Ammon's horn (tissue), 1 donor: ENCODE results near the gene TENM4.
"Not testable (repeated sequence)": the region's sequence is repeated elsewhere in the genome, so short reads cannot be mapped to it uniquely, and the experiment has no call there.

Experiments used
- DNase-seq: peaks from one replicate; pipeline ENCODE4 v3.0.0-alpha.2; 2016; ENCODE audit warnings: low spot score

Gene TENM4

DNA sequence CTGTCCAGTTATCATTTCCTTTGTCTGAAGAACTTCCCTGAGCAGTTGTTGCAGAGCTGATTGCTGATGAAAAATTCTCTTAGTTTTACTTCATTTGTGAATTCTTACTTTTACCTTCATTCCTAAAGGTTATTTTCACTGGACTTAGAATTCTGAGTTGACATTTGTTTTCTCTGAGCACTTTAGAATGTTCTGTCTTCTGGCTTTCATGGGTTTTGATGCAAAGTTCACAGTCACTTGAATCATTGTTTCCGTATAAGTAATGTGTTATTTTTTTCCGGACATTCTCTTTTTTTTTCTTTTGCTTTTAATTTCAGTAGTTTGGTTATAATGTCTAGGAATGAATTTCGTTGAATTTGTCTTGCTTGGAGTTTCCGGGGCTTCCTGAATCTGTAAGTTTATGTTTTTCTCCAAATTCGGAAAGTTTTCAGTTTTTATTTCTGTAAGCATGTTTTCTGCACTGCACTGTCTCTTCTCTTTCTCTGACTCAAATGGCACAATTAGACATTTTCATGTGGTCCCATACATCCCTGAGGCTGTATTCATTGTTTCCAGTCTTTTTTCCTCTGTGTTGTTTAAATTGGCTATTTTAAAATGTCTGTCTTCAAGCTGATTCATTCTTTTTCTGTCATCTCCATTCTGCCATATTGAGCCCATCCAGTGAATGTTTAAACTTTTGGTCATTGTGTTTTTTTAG, 797.7 kb downstream of the TENM4 start:
- DNase-seq = no peak

DNA sequence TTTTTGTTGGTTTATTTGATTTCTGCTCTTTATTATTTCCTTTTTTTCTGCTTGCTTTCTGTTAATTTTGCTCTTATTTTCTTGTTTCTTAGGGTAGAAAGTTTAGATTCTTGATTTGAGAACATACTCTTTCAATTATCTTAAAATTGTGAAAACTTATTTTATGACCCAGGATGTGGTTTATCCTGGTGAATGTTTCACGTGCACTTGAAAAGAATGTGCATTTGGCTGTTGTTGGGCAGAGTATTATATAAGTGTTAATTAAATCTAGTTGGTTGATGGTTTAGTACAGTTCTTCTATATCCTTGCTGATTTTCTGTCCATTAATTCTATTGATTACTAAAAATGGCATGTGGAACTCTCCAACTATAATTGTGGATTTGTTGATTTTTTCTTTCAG, 799.3 kb downstream of the TENM4 start:
- no peak for DNase-seq

DNA sequence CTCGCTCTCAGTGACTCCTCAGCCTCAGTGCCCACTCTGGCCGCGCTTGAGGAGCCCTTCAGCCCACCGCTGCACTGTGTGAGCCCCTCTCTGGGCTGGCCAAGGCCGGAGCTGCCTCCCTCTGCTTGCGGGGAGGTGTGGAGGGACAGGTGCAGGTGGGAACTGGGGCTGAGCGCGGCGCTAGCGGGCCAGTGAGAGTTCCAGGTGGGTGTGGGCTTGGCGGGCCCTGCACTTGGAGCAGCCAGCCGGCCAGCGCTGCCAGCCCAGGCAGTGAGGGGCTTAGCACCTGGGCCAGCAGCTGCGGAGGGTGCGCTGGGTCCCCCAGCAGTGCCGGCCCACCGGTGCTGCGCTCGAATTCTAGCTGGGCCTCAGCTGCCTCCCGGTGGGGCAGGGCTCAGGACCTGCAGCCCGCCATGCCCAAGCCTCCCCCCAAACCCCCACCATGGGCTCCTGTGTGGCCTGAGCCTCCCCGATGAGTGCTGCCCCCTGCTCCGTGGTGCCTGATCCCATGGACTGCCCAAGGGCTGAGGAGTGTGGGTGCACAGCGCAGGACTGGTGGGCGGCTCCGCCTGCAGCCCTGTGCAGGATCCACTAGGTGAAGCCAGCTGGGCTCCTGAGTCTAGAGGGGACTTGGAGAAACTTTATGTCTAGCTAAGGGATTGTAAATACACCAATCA, 802.0 kb downstream of the TENM4 start:
- DNase-seq = no peak

DNA sequence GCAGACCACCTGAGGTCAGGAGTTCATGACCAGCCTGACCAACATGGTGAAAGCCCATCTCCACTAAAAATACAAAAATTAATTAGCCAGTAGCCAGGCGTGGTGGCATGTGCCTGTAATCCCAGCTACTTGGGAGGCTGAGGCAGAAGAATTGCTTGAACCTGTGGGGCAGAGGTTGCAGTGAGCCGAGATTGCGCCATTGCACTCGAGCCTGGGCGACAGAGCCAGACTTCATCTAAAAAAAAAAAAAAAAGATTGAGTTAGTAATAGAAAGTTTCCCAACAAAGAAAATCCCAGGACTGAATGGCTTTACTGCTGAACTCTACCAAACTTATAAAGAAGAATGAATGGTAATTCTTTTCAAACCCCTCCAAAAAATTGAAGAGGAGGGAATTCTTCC, 803.3 kb downstream of the TENM4 start:
- DNase-seq = not testable (repeated sequence)

DNA sequence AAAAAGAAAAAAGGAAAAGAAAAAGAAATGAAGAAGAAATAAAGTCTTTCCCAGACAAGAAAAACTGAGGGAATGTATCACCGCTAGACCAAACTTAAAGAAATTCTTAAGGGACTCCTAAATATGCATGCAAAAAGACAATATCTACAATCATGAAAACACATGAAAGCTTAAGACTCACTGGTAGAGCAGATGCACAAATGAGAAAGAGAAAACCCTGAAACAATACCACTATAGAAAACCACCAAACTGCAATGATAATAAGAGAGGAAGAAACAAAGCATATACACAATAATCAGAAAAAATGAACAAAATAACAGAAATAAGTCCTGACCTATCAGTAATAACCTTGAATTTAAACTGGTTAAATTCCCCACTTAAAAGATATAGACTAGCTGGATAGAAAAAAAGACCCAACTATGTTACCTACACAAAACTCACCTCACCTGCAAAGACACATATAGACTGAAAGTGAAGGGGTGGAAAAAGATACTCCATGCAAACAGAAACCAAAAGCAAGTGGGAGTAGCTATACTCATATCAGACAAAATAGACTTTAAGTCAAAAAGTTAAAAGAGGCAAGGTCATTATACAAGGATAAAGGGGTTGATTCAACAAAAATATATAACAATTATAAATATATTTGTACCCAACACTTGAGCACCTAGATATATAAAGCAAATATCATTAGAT, 804.9 kb downstream of the TENM4 start:
- no peak for DNase-seq

DNA sequence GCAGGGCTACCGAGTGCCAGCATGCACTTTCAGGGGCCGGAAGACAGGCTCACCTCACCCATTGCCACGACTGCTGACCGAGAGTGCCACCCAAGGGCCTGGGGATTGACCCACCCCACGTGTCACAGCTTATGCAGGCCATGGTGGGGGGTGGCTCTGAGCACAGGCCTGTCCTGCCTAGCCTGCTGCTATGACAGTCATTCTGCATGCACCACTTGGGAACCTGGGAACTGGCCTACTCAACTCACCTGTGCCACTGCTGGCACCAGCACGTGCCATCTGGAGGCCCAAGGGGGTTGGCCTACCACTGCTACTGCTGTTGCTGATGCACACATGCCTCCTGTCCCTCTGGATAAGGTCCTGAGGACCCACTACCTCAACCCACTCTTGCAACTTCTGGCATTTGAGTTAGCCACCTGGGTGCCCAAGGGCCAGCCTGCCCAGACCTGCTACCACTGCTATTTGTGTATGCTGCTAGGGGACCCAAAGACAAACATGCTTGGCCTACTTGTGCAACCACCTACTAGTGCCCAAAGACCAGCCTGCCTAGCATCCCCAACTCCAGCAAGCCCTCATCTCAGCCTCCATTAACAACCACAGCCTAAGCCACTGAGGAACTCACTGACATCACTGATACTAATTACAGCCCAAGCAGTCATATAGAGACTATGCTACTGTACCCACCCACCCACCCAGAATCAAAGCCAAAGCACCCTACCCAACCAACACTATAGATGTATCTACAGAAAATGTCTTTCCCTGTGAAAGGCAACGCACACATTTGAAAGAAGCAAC, 807.1 kb downstream of the TENM4 start:
- no peak for DNase-seq

DNA sequence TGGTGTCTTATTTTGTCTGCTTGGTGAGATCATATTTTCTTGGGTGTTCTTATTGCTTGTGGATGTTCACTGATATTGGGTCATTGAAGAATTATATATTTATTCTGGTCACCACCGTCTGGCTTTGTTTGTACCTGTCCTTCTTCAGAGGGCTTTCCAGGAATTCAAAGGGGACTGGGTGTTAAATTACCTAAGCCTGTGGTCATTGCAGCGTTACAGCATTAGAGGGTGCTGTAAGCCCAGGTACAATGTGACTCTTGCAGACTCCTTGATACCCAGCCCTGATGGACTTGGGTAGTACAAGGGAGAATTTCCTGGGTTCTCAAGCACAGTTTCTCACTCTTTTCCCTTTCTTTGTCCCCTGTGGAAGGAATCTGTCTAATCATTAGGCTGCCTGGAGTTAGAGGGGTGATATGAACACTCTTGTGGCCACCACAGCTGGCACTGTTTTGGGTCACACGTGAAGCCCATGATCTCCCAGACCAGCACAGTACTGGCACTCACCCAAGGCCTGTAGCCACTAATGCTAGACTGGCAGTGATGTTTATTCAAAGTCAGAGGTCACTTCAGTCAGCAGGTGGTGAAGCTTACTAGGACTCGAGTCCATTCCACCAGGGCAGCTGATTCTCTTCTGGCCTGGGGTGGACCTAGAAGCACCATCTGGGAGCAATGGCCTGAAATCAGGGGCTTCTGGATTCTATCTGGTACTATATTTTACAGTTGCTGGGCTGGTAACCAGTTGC, 810.1 kb downstream of the TENM4 start:
- DNase-seq = no peak

DNA sequence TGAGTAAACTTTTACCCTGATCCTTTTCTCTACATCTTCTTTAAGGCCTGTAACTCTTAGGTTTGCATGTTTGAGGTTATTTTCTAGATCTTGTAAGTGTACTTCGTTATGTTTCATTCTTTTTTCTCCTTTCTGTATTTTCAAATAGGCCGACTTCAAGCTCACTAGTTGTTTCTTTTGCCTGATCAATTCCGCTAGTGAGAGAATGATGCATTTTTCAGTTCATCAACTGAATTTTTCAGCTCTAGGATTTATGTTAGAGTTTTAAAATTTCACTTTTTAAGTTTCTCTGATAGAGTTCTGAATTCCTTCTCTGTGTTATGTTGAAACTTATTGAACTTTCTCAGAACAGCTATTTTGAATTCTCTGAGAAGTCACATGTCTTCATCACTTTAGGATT, 810.7 kb downstream of the TENM4 start:
- no peak for DNase-seq

DNA sequence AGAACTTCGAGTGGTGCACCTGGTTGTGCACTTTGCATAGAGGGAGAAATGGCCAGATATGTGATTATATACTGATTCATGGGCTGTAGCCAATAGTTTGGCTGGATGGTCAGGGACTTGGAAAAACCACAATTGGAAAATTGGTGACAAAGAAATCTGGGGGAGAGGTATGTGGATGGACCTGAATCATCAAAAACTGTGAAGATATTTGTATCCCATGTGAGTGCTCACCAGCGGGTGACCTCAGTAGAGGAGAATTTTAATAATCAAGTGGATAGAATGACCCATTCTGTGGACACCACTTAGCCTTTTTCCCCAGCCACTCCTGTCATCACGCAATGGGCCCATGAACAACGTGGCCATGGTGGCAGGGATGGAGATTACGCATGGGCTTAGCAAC, 818.2 kb downstream of the TENM4 start:
- no peak for DNase-seq

DNA sequence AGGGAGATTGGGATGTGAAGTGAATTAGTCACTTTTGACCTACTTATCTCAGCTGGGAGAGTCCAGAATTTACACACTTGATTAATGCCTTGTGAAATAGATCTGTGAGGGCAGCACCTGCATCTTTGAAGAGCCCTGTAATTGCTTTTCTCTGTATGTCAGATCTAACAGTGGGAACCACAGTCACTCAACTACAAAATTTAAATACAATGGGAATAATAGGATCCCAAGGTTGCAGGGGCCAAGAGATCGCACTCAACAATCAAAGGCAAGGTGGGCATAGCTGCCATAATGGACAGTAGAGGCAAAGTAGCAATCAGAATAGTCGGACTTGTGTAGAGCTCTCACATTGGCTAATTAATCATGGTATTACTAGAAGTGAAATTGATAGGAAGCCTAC, 820.7 kb downstream of the TENM4 start:
- no peak for DNase-seq

DNA sequence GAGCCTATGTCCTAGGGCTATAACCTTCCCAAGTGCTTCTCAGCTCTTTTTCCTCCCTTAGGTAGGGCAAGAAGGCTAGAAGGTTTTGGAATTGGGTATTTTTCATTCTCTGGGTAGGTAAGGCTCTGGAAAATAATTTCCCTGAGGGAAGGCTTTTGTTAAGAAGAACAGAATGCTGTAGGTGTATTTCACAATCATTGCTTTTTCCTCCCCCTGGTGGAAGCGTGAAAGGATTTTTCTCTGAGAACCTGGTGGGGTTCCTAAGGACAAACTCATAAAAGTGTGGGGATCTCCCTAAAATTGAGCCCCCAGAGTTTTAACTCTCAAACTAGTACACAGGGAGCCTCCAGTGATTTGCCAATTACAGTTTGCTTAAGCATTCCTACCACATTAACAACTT, 825.1 kb downstream of the TENM4 start:
- no peak for DNase-seq

DNA sequence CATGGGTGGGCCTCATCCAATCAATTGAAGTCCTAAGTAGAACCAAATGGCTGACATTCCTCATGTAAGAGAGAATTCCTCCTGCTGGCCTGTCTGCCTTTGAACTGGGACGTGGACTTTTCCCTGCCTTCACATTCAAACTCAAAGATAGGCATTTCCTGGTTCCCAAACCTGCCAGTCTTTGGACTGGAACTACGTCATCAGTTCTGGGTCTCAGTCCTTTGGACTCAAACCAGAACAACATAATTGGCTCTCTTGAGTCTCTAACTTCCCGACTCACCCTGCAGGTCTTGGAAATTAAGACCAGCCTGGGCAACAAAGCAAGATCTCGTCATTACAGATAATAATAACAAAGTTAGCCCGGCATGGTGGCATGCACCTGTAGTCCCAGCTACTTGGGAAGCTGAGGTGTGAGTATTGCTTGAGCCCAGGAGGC, 827.4 kb downstream of the TENM4 start:
- no peak for DNase-seq

DNA sequence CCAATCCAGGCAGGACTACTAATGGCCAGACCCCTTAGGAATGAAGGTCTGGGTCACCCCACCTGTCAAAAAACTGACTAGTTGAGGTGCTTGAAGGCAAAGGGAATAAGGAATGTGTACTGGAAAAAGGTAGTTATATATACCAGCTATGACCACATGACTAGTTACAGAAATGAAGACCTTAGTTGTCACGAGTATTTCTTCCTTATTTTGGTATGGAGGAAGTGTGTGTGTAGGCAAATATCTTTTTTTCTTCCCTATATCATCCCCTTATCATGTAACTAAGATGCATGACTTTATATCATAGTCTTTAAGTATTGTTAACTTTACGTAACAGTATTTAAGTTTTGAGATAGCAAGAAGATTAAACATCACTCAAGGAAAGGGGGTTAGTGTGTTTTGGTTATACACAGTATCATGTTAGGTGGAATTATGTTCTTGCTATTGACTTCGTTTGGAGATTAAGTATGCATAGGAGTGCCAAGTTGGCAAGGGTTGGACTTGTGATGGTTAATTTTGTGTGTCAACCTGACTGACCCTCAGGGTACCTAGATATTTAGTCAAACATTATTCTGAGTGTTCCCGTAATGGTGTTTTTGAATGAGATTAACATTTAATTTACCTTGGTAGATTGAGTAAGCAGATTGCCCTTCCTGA, 828.0 kb downstream of the TENM4 start:
- DNase-seq = no peak

DNA sequence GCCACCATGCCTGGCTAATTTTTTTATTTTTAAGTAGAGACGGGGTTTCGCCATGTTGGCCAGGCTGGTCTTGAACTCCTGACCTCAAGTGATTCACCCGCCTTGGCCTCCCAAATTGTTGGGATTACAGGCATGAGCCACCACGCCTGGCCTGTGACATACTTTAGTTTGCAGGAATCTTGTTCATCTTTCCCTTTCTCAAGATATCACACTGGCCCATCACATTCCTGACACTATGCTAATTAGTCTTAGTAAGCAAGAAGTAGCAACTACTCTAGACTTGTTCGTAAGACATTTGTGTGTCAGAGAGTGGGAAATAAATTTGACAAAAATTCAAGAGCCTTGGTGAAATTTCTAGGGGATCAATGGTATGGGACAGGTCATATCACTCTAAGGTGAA, 831.5 kb downstream of the TENM4 start:
- DNase-seq = not testable (repeated sequence)

DNA sequence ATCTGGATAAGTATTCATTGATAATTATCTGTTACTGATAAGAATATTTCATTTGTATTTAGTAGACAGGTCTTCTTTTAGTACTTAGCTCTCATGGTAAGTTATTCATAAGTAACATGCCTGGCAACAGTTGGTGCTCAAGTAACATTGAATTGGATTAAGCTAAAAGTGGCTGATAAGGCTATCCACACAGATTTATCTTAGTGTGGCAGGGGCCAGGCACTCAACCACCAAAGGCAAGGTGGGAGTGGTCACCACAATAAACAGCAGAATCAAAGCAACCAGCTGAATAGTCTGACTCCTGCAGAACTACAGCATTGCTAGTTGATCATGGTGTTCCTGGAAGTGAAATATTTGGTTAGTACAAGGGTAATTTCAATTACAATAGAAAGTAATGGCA, 833.1 kb downstream of the TENM4 start:
- DNase-seq = no peak

DNA sequence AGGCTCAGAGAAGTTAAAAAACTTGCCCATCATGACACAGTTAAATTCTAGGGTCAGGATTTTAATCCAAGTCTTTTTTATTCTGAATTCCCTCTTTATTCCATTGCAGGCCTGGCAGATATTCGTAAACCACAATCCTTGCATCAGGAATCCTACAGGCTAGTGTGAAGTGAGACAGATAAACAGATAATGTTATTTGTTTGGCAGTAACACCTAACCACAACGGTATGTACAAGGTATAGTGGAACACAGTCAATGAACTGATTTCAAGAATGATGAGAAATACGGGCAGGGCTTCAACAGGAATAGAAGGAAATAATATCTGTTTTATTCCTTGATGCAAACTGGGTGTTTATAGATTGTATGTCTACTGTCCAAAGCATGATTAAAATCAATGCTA, 834.2 kb downstream of the TENM4 start:
- DNase-seq = no peak

DNA sequence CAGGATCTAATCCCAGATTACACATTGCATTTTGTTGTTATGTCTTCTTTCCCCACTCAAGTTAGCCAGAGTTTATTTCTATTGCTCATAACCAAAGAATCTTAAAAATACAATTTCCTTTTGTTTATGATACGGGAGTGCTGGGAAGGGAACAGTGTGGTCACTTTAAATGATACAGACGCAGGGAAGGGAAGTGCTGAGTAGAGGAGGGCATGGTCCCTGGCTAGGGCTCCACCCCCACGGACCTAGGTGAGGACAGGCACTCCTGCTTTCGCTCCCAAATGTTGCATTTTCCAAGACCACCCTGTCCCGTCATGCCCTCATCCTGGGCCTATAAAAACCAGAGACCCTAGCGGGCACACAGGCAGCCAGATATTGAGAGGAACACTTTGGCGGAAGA, 835.5 kb downstream of the TENM4 start:
- DNase-seq = no peak

DNA sequence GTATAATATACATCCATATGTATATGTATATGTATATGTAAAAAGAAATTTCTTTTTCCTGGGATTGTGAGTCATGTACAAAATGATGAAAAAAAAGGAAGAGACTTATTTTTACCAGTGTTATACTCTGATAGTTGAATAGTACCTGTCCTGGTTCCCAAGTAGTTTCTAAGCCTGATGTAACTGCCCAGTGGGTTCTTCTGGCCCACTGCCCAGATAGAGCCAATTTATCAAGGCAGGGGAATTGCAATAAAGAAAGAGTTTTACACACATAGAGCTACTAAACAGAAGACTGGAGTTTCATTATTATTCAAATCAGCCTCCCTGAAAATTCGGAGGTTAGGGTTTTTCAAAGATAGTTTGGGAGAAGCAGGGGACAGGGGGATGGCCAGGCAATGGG, 837.0 kb downstream of the TENM4 start:
- no peak for DNase-seq
